ENCODE measurements around the gene SRC. TPM values are rescaled to one million over a fixed set of nuclear protein-coding genes. Genes with fewer than 3 reads are reported as not detected.

The SRC gene
- total and polyA plus RNA-seq, 2 of the 8 experiments (the other 6 are each of a cell fraction or from before 2014, with no cell fraction given), result 27.6 to 28.8 TPM

DNA sequence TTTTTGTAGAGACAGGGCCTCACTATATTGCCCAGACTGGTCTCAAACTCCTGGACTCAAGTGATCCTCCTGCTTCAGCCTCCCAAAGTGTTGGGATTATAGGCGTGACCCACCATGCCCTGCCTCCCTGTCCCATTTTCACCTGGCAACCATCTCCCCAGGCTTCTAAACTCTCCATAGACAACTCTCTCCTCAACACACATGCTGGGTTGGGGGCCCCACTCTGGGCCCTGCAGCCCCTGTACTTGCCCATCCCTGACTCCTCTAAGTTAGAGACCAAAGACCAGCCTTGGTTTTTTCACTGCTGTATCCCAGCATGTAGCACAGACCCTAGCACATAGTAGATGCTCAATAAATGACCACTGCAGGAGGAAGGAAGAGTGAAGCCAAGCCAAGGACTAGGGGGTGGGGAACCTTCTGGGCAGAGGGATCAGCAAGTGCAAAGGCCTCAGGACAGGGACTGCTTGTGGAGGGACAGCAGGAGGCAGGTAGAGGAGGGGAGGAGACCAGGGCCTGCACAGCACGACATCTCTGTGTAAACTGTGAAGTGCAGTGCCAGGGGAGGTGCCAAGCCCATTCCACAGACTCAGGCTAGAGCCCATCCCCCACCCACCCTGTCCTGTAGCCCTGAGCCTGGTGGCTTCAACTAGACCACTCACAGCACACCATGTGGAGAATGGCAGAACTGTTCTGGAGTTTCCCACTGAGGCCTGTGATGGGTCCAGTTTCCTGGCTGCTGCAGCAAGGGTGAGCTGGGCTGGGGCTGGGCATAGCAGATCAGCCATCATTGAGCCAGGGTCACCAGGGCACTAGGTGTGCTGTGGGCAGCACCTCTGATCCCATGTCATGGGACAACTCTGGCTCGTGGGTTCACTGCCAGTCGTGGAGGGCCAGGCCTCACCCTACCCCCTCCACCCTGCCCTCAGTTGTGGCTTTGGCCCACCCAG, 3.4 kb upstream of the SRC start:
- no peak overlapping the region for H2AFZ ChIP-seq (ENCODE audit: low read length)
- no peak overlapping the region for H2AK5ac ChIP-seq (ENCODE audit: low read depth, low read length)
- H2BK12ac ChIP-seq (ENCODE audit: low read depth, low read length), result 0 out of 2 replicates have a peak overlapping the region, but pooled peaks have one; percentile 2
- TF ChIP-seq RAD21 (IDR thresholded peaks at IDR 0.05 in 1 of 2, conservative IDR thresholded peaks at IDR 0.05 in 1 of 2; ENCODE audit: low read depth in 2 of 2, low read length in 2 of 2), result peak; percentile 13 to 27; a peak in 3 of 4 replicates
- no peak for TF ChIP-seq SIN3A (conservative IDR thresholded peaks at IDR 0.05 in 1 of 2, IDR thresholded peaks at IDR 0.05 in 1 of 2; ENCODE audit: low read depth in 1 of 2, low read length in 2 of 2)
- TF ChIP-seq, protein P1, sequence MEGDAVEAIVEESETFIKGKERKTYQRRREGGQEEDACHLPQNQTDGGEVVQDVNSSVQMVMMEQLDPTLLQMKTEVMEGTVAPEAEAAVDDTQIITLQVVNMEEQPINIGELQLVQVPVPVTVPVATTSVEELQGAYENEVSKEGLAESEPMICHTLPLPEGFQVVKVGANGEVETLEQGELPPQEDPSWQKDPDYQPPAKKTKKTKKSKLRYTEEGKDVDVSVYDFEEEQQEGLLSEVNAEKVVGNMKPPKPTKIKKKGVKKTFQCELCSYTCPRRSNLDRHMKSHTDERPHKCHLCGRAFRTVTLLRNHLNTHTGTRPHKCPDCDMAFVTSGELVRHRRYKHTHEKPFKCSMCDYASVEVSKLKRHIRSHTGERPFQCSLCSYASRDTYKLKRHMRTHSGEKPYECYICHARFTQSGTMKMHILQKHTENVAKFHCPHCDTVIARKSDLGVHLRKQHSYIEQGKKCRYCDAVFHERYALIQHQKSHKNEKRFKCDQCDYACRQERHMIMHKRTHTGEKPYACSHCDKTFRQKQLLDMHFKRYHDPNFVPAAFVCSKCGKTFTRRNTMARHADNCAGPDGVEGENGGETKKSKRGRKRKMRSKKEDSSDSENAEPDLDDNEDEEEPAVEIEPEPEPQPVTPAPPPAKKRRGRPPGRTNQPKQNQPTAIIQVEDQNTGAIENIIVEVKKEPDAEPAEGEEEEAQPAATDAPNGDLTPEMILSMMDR (IDR thresholded peaks at IDR 0.05; ENCODE audit: control extremely low read depth in 1 of 3, insufficient read depth in 1 of 3, low read depth in 1 of 3, low read length in 3 of 3), result peak; percentile 9 to 39 (median 9); a peak in 2 of 4 replicates
- no peak overlapping the region for H3K4me2 ChIP-seq (ENCODE audit: insufficient read depth in 1 of 2, low read depth in 2 of 2, low read length in 2 of 2)
- H3K4me3 ChIP-seq (ENCODE audit: extremely low read depth in 1 of 4, insufficient read depth in 2 of 4, low read depth in 3 of 4, low read length in 4 of 4), result no peak overlapping the region
- no peaks in the 10 kb centered on the region for H3K27me3 ChIP-seq (replicated peaks in 1 of 4; ENCODE audit: control insufficient read depth in 3 of 4, extremely low read depth in 1 of 4, insufficient read depth in 3 of 4, low read length in 3 of 4)
- ChIA-PET POLR2A (ENCODE audit: partially characterized antibody) (interaction anchor here (0.6 to 8.3 kb wide), 2 partner anchors 11 to 106 kb away, joined by 6 to 50 read pairs; no protein-coding TSS in a partner anchor), CTCF (ENCODE audit: partially characterized antibody) (interaction anchor here (0.6 kb wide), 1 partner anchor 21 kb away, joined by 3 read pairs; no protein-coding TSS in a partner anchor)
- peaks cover 0 to 9% of the 10 kb centered on the region in 2 experiments; a peak in 3 of 4 replicates for H3K79me2 ChIP-seq (ENCODE audit: control insufficient read depth in 1 of 2, insufficient read depth in 2 of 2, low read length in 2 of 2)
- no peak for DNase-seq (ENCODE audit: low read depth in 1 of 2, low spot score in 2 of 2)
- peaks cover 5% of the 10 kb centered on the region; the same call in 1 of the 2 replicates for H3K79me1 ChIP-seq (ENCODE audit: low read depth, low read length)
- H3K4me1 ChIP-seq (replicated peaks in 1 of 4; ENCODE audit: control insufficient read depth in 3 of 4, insufficient read depth in 4 of 4, low read length in 3 of 4), result peaks cover 0 to 5% (median 4%) of the 10 kb centered on the region in 4 experiments; a peak in 4 of 7 replicates
- no peak overlapping the region for H2BK5ac ChIP-seq (ENCODE audit: low read depth, low read length)
- no peak overlapping the region for H3K14ac ChIP-seq (ENCODE audit: insufficient read length)
- H2BK20ac ChIP-seq (ENCODE audit: low read length), result 0 out of 2 replicates have a peak overlapping the region, but pooled peaks have one; percentile 15
- H3K9me3 ChIP-seq (ENCODE audit: insufficient read depth in 2 of 2, low read depth in 1 of 2, low read length in 1 of 2), result no peaks in the 10 kb centered on the region
- no peak overlapping the region for H4K91ac ChIP-seq (replicated peaks; ENCODE audit: insufficient read length, low read length)
- H3K23ac ChIP-seq (ENCODE audit: insufficient read length), result no peak overlapping the region
- no peak overlapping the region for H3K4ac ChIP-seq (replicated peaks; ENCODE audit: insufficient read length, low read depth, low read length)
- FAIRE-seq, result no peak
- H3K9ac ChIP-seq (replicated peaks in 1 of 4; ENCODE audit: extremely low read depth in 1 of 4, low read depth in 3 of 4, low read length in 3 of 4), result no peak overlapping the region
- H3K36me3 ChIP-seq (ENCODE audit: control insufficient read depth in 2 of 4, insufficient read depth in 4 of 4, low read length in 3 of 4), result no peaks in the 10 kb centered on the region
- H4K20me1 ChIP-seq (replicated peaks in 1 of 2; ENCODE audit: control insufficient read depth in 1 of 2, insufficient read depth in 2 of 2, low read length in 2 of 2), result no peaks in the 10 kb centered on the region
- H2BK120ac ChIP-seq (replicated peaks; ENCODE audit: low read depth, low read length), result no peak overlapping the region
- H3K23me2 ChIP-seq (ENCODE audit: low read depth, low read length), result no peaks in the 10 kb centered on the region; the same call in 1 of the 2 replicates
- 82% methylated on average over 4 of the region's 4 CpGs; no CpG with 5 or more reads in 1 of the 2 experiments for WGBS, 2 experiments (ENCODE audit: extremely low coverage in 1 of 2, insufficient coverage in 1 of 2, insufficient read length in 1 of 2, insufficient replicate concordance in 2 of 2, low coverage in 1 of 2, low lambda C conversion rate in 2 of 2, missing lambda C conversion rate in 1 of 2)
- 0 out of 2 replicates have a peak overlapping the region, but pooled peaks have one; percentile 8 for H2BK15ac ChIP-seq (ENCODE audit: low read length)
- no peak overlapping the region for H3K27ac ChIP-seq (ENCODE audit: low read depth, low read length)
- H4K5ac ChIP-seq (ENCODE audit: insufficient read length, low read depth, low read length), result no peak overlapping the region
- no peak overlapping the region for H3K18ac ChIP-seq (ENCODE audit: extremely low read depth, low read length)
- no peak overlapping the region for H3K56ac ChIP-seq (replicated peaks; ENCODE audit: insufficient read length, low read depth, low read length)
- no peak overlapping the region for H4K8ac ChIP-seq (ENCODE audit: extremely low read depth, insufficient read depth, low read length)

Data from H1 (cell line).